ENCODE measurements around the gene SLC25A25. TPM values are rescaled to one million over a fixed set of nuclear protein-coding genes. Genes with fewer than 3 reads are reported as not detected.

The SLC25A25 gene
- total RNA-seq, 3 donors from 2014 or later (not counting 1 experiment from before 2014, with no cell fraction given): 16.8 to 19.1 (median 18.9) TPM

- peak within 1 kb of the TSS; percentile 100 for H3K4me3 ChIP-seq (ENCODE audit: low read length)
- no peaks in the 10 kb centered on the region for H3K9me3 ChIP-seq (ENCODE audit: control insufficient read depth, insufficient read depth, low read length)
- H3K4me1 ChIP-seq (ENCODE audit: control insufficient read depth, insufficient read depth, low read length): peaks cover 34% of the 10 kb centered on the region
- peak; percentile 83 to 91 for DNase-seq
- intact Hi-C loops (cut with micrococcal nuclease): no loop called here
- Mint-ChIP-seq H3K27ac (peak within 1 kb of the TSS; percentile 98 to 99), H3K27me3 (ENCODE audit: low read depth in 2 of 2) (peaks cover 0 to 2% of the 10 kb centered on the region in 2 donors), H3K9me3 (no peaks in the 10 kb centered on the region), H3K36me3 (no peaks in the 10 kb centered on the region), H3K4me1 (peaks cover 24 to 35% of the 10 kb centered on the region in 2 donors), H3K4me3 (peak within 1 kb of the TSS; percentile 99)
- H3K27me3 ChIP-seq (ENCODE audit: control insufficient read depth, insufficient read depth, low read length): no peaks in the 10 kb centered on the region
- peak; percentile 69 to 83 (median 73) for ATAC-seq
- H3K36me3 ChIP-seq (ENCODE audit: control insufficient read depth, insufficient read depth, low read length): peaks cover 13% of the 10 kb centered on the region
- peak within 1 kb of the TSS; percentile 98 for H3K27ac ChIP-seq (ENCODE audit: low read length)
- WGBS (ENCODE audit: insufficient coverage): under 1% methylated on average over 56 of the region's 56 CpGs
- TF ChIP-seq CTCF (IDR thresholded peaks at IDR 0.05): no peak
Observed at GRCh38 chr9:128127568-128127989, 59.5 kb downstream of the SLC25A25 start, which contains the start of gene PTGES2. Gene PTGES2 (minus strand): TSS chr9:128127729. CDS start chr9:128127717, 12 bp downstream.

GRCh38 chr9:128127990-128128835 lies 60.2 kb downstream of the SLC25A25 start:
- ATAC-seq (peak; percentile 80 to 91 (median 82)), DNase-seq (peak; percentile 86 to 94)
- peak overlapping the region; percentile 99 for H3K4me3 Mint-ChIP-seq
- no peaks in the 10 kb centered on the region for H3K9me3 Mint-ChIP-seq
- Histone ChIP-seq H3K4me1 (ENCODE audit: control insufficient read depth, insufficient read depth, low read length) (peaks cover 34% of the 10 kb centered on the region), H3K36me3 (ENCODE audit: control insufficient read depth, insufficient read depth, low read length) (peaks cover 8% of the 10 kb centered on the region), H3K4me3 (ENCODE audit: low read length) (peak overlapping the region; percentile 100), H3K27ac (ENCODE audit: low read length) (peak overlapping the region; percentile 98), H3K27me3 (ENCODE audit: control insufficient read depth, insufficient read depth, low read length) (no peaks in the 10 kb centered on the region), H3K9me3 (ENCODE audit: control insufficient read depth, insufficient read depth, low read length) (no peaks in the 10 kb centered on the region)
- H3K27ac Mint-ChIP-seq: peak overlapping the region; percentile 98 to 99
- no peak for TF ChIP-seq CTCF (IDR thresholded peaks at IDR 0.05)
- no peaks in the 10 kb centered on the region for H3K36me3 Mint-ChIP-seq
- H3K27me3 Mint-ChIP-seq (ENCODE audit: low read depth in 2 of 2): peaks cover 5 to 8% of the 10 kb centered on the region in 2 donors
- H3K4me1 Mint-ChIP-seq: peaks cover 24 to 35% of the 10 kb centered on the region in 2 donors
- under 1% methylated on average over 82 of the region's 82 CpGs for WGBS (ENCODE audit: insufficient coverage)
- intact Hi-C loops (cut with micrococcal nuclease): loop anchor here (1.0 to 2.0 kb wide), 2 partner anchors 11 to 59 kb away; partner anchors contain the start of gene SLC25A25

GRCh38 chr9:128128836-128129590 lies 61.0 kb downstream of the SLC25A25 start:
- no peaks in the 10 kb centered on the region for H3K9me3 Mint-ChIP-seq
- intact Hi-C loops (cut with micrococcal nuclease): loop anchor here (1.0 to 2.0 kb wide), 2 partner anchors 12 to 60 kb away; partner anchors contain the start of gene SLC25A25
- peak in 1 of 2 donors; percentile 26 for DNase-seq

More at GRCh38 chr9:128128836-128129590, 61.0 kb downstream of the SLC25A25 start:
- peaks cover 24 to 35% of the 10 kb centered on the region in 2 donors for H3K4me1 Mint-ChIP-seq
- peak overlapping the region; percentile 98 to 99 for H3K27ac Mint-ChIP-seq
- peak overlapping the region; percentile 99 for H3K4me3 Mint-ChIP-seq
- no peak for ATAC-seq
- WGBS (ENCODE audit: insufficient coverage): 69% methylated on average over 28 of the region's 29 CpGs
- Histone ChIP-seq H3K36me3 (ENCODE audit: control insufficient read depth, insufficient read depth, low read length) (peaks cover 2% of the 10 kb centered on the region), H3K27ac (ENCODE audit: low read length) (peak overlapping the region; percentile 98), H3K27me3 (ENCODE audit: control insufficient read depth, insufficient read depth, low read length) (no peaks in the 10 kb centered on the region), H3K9me3 (ENCODE audit: control insufficient read depth, insufficient read depth, low read length) (no peaks in the 10 kb centered on the region), H3K4me3 (ENCODE audit: low read length) (peak overlapping the region; percentile 100), H3K4me1 (ENCODE audit: control insufficient read depth, insufficient read depth, low read length) (peaks cover 34% of the 10 kb centered on the region)
- no peak for TF ChIP-seq CTCF (IDR thresholded peaks at IDR 0.05)
- H3K36me3 Mint-ChIP-seq: no peaks in the 10 kb centered on the region
- H3K27me3 Mint-ChIP-seq (ENCODE audit: low read depth in 2 of 2): peaks cover 12 to 16% of the 10 kb centered on the region in 2 donors
